HG03135 (cell line): ENCODE data around the gene ADAMTS13.

Source experiments
- ATAC-seq: cut with Tn5 transposase; IDR thresholded peaks from one replicate; pipeline ENCODE4 v1.9.1; 2021; ENCODE audit warnings: mild to moderate bottlenecking, moderate library complexity; ENCODE audit not compliant: unreplicated experiment

The ADAMTS13 gene

DNA sequence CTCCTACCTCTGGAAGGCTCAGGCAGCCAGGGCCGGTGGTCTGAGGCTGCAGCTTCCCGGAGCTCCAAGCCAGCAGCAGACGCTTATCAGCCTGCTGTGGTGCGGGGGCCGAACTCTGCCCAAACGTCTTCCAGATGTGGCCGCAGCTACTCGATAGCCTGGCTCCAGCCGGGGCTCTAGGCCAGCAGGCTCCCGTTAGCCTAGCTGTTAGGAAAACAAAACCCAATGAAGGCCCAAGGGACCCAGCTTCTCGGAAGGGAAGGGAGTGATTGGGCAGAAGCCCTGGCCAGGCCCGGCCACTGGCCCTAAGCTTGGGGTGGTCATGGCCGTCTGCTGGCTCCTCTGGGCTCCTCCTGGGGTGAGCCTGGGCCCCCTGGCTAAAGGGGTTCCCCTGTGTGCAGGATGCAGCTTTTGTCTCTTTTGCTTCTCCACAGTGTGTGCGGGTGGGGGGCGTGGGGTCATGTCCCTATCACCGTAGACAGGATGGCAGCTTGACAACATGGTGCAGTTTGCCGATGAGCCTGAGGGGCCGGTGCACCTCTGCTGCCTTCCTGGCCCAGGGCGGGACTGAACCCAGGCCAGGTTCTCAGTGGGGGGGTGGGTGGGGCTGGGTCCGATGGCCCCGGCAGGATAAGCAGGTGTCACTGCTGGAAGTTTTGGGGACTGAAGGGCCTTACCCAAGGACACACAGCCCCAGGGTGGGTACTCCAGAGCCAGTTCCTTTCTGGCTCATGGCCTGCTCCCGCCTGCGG is 83.9 kb downstream of the ADAMTS13 start:
- ATAC-seq: no peak

DNA sequence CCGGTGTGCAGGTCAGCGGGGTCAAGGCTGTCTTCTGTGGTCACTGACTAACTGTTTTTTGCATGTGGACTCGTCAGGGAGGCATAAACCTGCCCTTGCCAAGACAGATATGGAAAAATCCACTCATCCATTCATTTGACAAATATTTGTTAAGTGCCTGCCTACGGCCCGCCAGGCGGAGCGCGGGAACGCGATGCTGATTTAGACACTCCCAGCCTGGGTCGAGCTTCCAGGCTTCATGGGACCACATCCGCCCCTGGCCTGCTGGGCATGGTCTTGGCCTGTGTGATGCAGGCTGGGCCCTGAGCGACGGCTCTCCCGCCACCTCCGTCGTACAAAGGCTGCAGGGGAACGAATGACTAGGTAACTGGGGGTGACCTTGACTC is 84.5 kb downstream of the ADAMTS13 start:
- no peak for ATAC-seq

GRCh38 chr9:133507246-133507965 is 85.2 kb downstream of the ADAMTS13 start:
- ATAC-seq: no peak

GRCh38 chr9:133508046-133508445 is 85.9 kb downstream of the ADAMTS13 start:
- ATAC-seq: no peak
